ENCODE results near the gene NFIX. TPM values are rescaled to one million over a fixed set of nuclear protein-coding genes. Genes with fewer than 3 reads are reported as not detected.

NFIX gene
- total and polyA plus RNA-seq, 7 donors = 22.2 to 347 (median 220) TPM

GRCh38 chr19:13103581-13104359 is 108.5 kb downstream of the NFIX start:
- H3K9me3 ChIP-seq = no peaks in the 10 kb centered on the region
- intact Hi-C loops (cut with DNase I) = no loop called here
- peak overlapping the region; percentile 61 for H3K27ac ChIP-seq
- ATAC-seq = peak in 1 of 4 donors; percentile 1
- H3K36me3 ChIP-seq (ENCODE audit: insufficient read depth in 1 of 2, low read depth in 1 of 2) = peaks cover 0 to 32% of the 10 kb centered on the region in 2 donors
- DNase-seq = no peak
- TF ChIP-seq CTCF (IDR thresholded peaks at IDR 0.05) = no peak
- 73 to 77% (median 75%) methylated on average over 11 to 13 of the region's 13 CpGs for WGBS, 3 donors
- peaks cover 2% of the 10 kb centered on the region for H3K4me1 ChIP-seq
- H3K27me3 ChIP-seq (ENCODE audit: insufficient read depth in 3 of 3, low read length in 2 of 3) = no peaks in the 10 kb centered on the region
- peak overlapping the region; percentile 39 for H3K4me3 ChIP-seq

DNA sequence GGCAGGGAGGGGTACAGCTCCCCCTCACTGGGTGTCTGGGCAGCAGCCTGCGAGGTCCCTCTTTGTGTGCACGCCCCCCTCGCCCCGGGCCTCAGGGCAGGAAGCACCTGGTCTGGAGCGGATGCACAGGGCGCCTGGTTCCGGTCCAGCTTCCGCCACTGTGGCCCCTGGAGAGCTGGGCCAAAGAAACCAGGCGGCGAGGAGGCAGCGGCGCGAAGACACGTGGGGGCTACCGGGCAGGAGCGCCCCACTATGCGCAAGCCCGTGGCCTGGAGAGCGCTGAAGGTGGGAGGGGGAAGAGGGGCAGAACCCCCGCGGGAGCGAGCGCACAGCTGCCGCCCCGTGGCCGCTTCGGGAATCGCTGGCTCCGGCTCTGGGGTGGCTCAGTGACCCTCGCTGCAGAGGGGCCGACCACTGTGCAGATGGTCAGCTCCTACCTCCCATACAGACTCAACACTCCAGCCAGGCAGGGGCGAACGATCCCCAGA is 109.1 kb downstream of the NFIX start:
- no peaks in the 10 kb centered on the region for H3K27me3 ChIP-seq (ENCODE audit: insufficient read depth in 3 of 3, low read length in 2 of 3)
- peak overlapping the region; percentile 50 for H3K27ac ChIP-seq
- H3K4me3 ChIP-seq = peak overlapping the region; percentile 39
- no peaks in the 10 kb centered on the region for H3K4me1 ChIP-seq
- peaks cover 0 to 37% of the 10 kb centered on the region in 2 donors for H3K36me3 ChIP-seq (ENCODE audit: insufficient read depth in 1 of 2, low read depth in 1 of 2)
- peak; percentile 73 to 86 for DNase-seq
- H3K9me3 ChIP-seq = no peaks in the 10 kb centered on the region
- TF ChIP-seq CTCF (IDR thresholded peaks at IDR 0.05) = peak; percentile 54
- intact Hi-C loops (cut with DNase I) = no loop called here
- ATAC-seq = peak; percentile 15 to 41 (median 22)
- 31 to 43% (median 36%) methylated on average over 32 to 33 of the region's 33 CpGs for WGBS, 3 donors

DNA sequence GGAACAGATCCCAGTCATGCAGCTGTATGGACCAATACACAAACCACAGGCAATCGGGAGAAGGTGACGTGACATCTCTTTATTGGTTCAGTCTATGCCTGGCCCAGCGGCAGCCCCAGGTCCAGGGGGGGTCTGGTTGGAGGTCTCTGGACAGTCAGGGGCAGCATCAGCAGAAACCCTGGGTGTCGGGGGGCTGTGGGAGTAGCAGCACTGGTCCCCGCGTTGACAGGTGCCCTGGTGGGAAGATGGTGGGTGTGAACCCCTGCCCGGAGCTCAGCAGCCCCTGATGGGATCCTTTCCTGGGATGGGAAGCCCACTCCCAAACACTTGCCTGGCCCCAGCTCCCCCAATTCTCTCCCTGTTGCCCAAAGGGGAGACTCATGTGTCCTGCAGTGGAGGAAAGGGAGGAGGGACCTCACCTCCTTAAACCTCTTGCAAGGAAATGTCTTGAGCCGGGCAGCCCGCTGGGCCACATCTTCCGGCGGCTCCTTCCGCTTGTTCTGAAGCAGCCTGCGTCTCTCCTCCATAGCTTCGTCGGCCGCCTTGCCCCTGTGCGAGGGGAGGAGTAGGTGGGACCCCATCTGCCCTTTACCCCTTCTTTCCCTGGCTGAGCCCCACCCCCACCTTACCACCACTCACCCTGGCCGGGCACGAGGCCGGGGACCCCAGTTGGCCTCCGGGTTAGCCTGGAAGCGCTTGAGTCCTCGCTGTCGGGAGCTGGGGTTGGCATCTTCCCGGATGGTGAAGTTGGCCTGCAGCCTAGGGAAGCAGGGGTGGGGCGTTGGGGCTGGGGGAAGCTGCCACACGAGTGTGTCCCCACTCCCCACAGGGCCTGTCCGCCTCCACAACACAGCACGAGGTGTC is 109.8 kb downstream of the NFIX start:
- intact Hi-C loops (cut with DNase I) = no loop called here
- WGBS, 3 donors = 69 to 78% (median 71%) methylated on average over 29 of the region's 29 CpGs
- no peak for TF ChIP-seq CTCF (IDR thresholded peaks at IDR 0.05)
- Histone ChIP-seq H3K4me3 (peak overlapping the region; percentile 39), H3K36me3 (ENCODE audit: insufficient read depth in 1 of 2, low read depth in 1 of 2) (peaks cover 0 to 44% of the 10 kb centered on the region in 2 donors), H3K4me1 (no peaks in the 10 kb centered on the region), H3K9me3 (no peaks in the 10 kb centered on the region), H3K27ac (peak overlapping the region; percentile 50), H3K27me3 (ENCODE audit: insufficient read depth in 3 of 3, low read length in 2 of 3) (no peaks in the 10 kb centered on the region)
- DNase-seq = no peak
- peak in 1 of 4 donors; percentile 1 for ATAC-seq

DNA sequence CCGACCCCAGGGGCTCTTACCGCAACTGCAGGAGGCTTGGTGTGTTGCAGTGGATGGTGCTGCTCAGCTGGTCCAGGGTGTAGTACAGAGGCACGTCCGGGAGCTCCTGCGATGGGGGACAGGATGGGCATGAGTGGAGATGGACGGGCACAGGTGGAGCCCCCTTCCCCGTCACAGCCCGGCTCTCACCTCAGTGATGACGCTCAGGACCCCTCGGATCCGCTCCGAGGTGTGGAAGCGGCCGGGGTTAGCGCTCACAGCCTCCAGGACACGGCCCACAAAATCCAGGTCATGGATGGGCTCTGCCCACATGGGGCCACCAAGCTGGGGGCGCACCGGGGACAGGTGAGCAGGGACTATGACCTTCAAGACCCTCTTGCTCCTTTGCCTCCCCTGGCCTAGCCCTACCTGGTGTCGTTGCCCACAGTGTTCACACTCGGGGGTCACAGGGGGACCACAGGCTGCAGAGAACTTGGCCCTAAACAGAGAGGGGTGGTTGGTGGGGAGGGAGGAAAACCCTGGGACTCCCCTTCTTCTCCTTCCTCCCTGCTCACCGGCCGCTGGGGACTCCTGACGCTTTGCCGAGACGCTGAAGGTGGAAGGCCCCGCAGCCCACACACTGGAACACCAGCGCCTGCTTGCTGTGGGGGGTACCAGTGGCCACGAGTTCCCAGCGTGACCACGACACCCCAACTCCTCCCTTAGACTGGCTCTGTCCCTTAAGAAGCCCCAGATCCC is 114.3 kb downstream of the NFIX start:
- H3K36me3 ChIP-seq (ENCODE audit: insufficient read depth in 1 of 2, low read depth in 1 of 2) = peaks cover 3 to 77% of the 10 kb centered on the region in 2 donors
- WGBS, 3 donors = 89 to 95% (median 91%) methylated on average over 27 to 30 of the region's 30 CpGs

More for the DNA sequence above, 114.3 kb downstream of the NFIX start:
- no peak for TF ChIP-seq CTCF (IDR thresholded peaks at IDR 0.05)
- Histone ChIP-seq H3K4me3 (no peak overlapping the region), H3K4me1 (peaks cover 2% of the 10 kb centered on the region), H3K27me3 (ENCODE audit: insufficient read depth in 3 of 3, low read length in 2 of 3) (no peaks in the 10 kb centered on the region), H3K9me3 (no peaks in the 10 kb centered on the region), H3K27ac (no peak overlapping the region)
- peak in 1 of 4 donors; percentile 9 for ATAC-seq
- intact Hi-C loops (cut with DNase I) = no loop called here
- no peak for DNase-seq

Measured in psoas muscle (tissue), 8 donors.